Islet precursor cell (in vitro differentiated cells): ENCODE measurements around the gene SLC12A5.

Source experiments
- DNase-seq: peaks from one replicate; pipeline ENCODE4 v3.0.0-alpha.2; 2018

SLC12A5 gene

GRCh38 chr20:46030284-46031013, 1.4 kb downstream of the SLC12A5 start:
- no peak for DNase-seq

DNA sequence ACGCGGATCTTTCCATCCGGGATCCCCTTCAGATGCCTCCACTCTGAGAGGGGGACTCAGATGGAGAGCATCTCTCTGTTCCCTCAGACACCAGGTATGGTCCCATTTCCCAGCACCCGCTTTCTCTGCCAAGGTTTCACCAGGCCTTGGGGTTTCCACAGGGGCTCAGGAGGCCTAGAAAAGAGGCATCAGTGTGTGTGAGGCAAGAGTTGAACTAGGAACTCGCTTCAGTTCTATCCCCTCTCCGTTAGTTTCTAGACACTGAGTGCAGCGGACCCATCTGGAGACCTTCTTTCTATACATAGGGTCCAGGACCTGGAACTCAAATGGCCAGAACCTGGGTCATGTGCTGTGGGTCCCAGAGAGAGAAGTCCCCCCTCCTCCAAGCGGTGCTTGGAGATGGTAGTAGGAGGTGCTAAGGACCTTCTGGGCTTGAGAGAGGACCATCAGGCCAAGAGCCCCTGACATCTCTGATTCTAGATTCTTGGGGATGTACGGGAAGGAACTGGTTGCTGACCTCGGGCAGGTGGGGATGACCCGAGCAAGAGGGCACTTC, 2.1 kb downstream of the SLC12A5 start:
- DNase-seq: no peak

- DNase-seq: no peak
Observed at GRCh38 chr20:46031701-46032254, 2.8 kb downstream of the SLC12A5 start.

DNA sequence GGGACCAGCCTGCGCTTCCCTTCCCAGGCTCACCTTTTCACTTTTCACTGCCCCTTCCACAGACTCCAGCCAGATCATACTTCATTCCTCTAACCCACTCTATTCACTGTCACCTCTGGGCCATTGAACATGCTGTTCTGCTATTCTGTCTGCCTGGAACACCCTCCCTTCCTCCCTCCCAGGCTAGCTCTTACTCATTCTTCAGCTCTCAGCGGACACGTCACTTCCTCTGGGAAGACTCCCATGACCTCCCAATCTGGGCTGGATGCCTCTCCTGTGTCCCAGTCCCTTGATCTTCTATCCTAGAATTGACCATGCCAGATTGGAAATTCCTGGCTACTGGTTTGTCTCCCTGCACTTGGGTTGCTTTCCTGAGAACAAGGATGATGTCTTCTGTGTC, 5.0 kb downstream of the SLC12A5 start:
- no peak for DNase-seq

DNA sequence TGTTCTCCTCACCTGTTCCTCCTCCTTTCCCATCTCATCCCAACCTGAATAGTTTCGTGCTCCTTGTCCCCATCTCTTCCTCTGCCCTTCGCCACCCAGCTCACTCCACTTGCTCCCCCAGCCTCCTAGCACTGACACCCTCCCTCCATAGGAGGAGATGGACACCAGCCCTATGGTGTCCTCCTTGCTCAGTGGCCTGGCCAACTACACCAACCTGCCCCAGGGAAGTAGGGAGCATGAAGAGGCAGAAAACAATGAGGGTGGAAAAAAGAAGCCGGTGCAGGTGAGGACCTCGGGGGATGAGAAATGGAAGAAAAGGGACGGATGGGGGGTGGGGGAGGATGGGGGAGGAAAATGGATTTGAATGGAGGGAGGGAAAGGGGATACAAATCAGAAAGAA, 6.2 kb downstream of the SLC12A5 start:
- no peak for DNase-seq

- no peak for DNase-seq
Observed at GRCh38 chr20:46035713-46036112, 6.7 kb downstream of the SLC12A5 start.

DNA sequence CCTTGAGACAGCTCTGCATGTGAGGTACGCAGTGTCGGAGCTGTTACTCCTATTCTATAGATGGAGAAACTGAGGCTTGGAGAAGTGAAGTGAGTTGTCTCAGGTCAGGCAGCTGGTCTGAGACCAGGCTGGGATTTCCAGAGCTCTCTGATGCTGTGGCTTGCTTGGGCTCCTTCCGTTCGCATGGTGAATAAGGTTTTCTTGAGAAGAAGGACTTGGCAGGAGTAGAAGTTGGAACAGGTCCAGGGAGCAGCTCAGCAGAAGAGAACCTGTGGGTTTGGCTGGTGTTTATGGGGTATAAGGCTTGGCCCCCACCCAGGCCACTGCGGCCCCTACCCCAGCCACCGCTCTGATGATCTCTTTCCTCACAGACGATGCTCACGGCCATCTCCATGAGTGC, 7.4 kb downstream of the SLC12A5 start:
- DNase-seq: no peak

DNA sequence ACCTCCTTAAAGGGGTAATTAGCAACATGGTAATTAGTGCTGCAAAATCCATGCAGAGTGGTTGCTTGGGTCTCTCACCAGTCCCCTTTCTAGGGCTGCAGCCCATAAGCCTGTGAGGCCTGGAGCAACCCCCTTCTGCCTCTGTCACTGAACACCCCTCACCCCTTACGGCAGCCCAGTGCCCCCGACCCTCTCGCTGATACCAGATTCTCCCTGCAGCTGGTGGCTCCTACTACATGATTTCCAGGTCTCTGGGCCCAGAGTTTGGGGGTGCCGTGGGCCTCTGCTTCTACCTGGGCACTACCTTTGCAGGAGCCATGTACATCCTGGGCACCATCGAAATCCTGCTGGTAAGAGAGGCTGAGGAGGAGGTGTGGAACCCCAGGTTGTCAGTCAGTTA, 8.0 kb downstream of the SLC12A5 start:
- DNase-seq: no peak

DNA sequence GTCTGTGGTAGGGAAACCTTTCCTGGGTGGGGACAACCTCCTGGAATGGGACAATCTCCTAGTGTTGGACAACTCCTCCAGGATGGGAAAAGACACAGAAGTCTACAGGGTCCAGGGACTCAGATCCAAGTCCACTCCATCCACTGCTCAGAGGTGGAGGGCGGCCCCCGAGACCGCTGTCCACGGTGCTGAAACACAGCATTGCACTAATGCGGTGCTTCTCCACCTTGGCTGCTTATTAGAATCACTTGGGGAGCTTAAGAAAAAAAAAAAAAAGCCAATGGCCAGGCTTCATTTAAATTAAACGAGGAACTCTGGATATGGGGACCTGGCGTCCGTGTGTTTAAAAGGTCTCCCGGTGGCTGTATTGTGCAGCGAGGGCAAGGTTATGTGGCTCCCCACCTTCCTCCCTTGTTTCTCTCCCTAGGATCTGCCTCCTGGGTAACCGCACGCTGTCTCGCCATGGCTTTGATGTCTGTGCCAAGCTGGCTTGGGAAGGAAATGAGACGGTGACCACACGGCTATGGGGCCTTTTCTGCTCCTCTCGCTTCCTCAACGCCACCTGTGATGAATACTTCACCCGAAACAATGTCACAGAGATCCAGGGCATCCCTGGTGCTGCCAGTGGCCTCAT, 12.0 kb downstream of the SLC12A5 start:
- peak; percentile 84 for DNase-seq

DNA sequence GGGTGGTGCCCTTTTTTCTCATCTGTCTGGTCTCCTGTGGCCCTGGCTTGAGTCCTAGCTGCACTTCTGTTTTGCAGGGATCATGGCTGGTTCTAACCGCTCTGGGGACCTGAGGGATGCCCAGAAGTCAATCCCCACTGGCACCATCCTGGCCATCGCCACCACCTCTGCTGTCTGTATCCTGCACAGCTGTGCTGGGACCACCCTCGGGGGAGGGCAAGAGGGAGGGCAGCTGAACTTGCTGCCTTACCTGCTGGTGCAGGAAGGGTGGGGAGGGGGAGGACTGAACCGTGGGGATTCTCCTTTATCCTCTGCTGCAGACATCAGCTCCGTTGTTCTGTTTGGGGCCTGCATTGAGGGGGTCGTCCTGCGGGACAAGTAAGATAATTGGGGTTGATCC, 14.5 kb downstream of the SLC12A5 start:
- DNase-seq: no peak

- no peak for DNase-seq
Observed at GRCh38 chr20:46044896-46045295, 15.9 kb downstream of the SLC12A5 start.

- DNase-seq: no peak
Observed at GRCh38 chr20:46046588-46047310, 17.7 kb downstream of the SLC12A5 start.

- DNase-seq: no peak
Observed at GRCh38 chr20:46047821-46048220, 18.8 kb downstream of the SLC12A5 start.

- no peak for DNase-seq
Observed at GRCh38 chr20:46049190-46049589, 20.2 kb downstream of the SLC12A5 start.

- no peak for DNase-seq
Observed at GRCh38 chr20:46049815-46050214, 20.8 kb downstream of the SLC12A5 start.

GRCh38 chr20:46050444-46050843, 21.4 kb downstream of the SLC12A5 start:
- DNase-seq: no peak

- DNase-seq: no peak
Observed at GRCh38 chr20:46050885-46051284, 21.9 kb downstream of the SLC12A5 start.

GRCh38 chr20:46051556-46052308, 22.7 kb downstream of the SLC12A5 start:
- DNase-seq: no peak

- no peak for DNase-seq
Observed at GRCh38 chr20:46053416-46053815, 24.4 kb downstream of the SLC12A5 start.

GRCh38 chr20:46054606-46055005, 25.6 kb downstream of the SLC12A5 start:
- no peak for DNase-seq

- DNase-seq: no peak
Observed at GRCh38 chr20:46055269-46055668, 26.3 kb downstream of the SLC12A5 start.

DNA sequence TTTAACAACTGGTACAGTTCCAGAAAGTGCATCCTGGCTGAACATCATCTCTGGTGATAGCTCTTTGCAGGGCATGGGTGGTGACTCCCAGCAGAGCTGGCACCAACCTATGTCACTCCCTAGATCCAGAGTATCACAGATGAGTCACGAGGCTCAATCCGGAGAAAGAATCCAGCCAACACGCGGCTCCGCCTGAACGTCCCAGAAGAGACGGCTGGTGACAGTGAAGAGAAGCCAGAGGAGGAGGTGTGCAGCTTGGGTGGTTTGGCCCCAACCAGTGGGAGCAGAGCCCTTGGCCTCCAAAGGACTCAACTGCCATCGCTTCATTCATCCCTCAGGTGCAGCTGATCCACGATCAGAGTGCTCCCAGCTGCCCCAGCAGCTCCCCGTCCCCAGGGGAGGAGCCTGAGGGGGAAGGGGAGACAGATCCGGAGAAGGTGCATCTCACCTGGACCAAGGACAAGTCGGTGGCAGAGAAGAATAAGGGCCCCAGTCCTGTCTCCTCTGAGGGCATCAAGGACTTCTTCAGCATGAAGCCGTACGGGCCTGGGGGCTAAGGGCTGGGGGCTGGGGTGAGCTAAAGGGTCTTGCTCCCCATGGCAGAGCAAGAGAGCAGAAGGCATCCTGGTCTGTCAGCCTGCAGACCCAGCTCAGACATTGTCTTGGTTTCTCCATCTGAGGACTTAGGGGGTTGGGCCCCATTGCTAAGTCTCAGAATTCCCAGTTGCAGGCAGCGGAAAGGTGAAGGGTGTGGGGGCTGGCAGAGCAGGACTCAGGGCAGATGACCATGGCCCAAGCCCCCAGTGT, 27.2 kb downstream of the SLC12A5 start:
- DNase-seq: peak; percentile 35
